ENCODE data around the gene ESR2. TPM values are rescaled to one million over a fixed set of nuclear protein-coding genes. Genes with fewer than 3 reads are reported as not detected.

The ESR2 gene
- total RNA-seq, 1 experiment from 2014 or later: 0.15 TPM

DNA sequence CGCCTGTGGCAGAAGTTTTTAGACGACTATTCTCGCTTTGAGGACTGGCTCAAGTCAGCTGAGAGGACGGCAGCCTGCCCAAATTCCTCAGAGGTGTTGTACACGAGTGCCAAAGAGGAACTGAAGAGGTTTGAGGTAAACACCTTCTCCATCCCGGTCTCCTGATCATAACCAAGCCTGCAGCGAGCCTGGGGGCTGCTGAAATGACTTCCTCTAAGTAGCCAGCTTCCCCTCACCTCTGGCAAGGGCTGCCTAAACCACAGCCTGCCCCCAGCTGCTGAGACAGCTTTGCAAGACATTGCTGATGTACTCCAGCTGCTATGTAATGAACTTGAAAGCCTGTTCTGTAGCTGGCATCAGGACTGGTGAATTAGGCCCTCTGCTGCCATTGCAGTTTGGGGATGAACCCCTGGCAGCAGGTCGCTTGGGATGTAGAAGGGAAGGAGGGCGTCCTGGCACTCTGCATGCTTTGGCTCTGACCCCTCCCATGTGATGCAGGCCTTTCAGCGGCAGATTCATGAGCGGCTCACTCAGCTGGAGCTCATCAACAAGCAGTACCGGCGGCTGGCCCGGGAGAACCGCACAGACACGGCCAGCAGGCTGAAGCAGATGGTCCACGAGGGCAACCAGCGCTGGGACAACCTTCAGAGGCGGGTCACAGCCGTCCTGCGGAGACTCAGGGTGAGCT lies 84.6 kb downstream of the ESR2 start:
- Histone ChIP-seq H4K91ac (ENCODE audit: insufficient read length, low read depth, low read length) (no peak overlapping the region), H3T11ph (ENCODE audit: low read length) (no peak overlapping the region), H3K9ac (ENCODE audit: extremely low read depth, insufficient read length, low read length) (no peak overlapping the region), H3K56ac (ENCODE audit: insufficient read length, low read depth, low read length) (no peak overlapping the region), H3K23me2 (ENCODE audit: insufficient read length, low read depth, low read length, poor library complexity, severe bottlenecking) (no peaks in the 10 kb centered on the region), H3K79me1 (ENCODE audit: insufficient read depth, low read depth, low read length, poor library complexity, severe bottlenecking) (no peaks in the 10 kb centered on the region), H3K23ac (ENCODE audit: insufficient read length, low read depth, low read length) (no peak overlapping the region), H2BK120ac (ENCODE audit: low read depth, low read length, poor library complexity, severe bottlenecking) (no peak overlapping the region), H3K4me1 (ENCODE audit: insufficient read depth, low read length) (no peaks in the 10 kb centered on the region), H3K4me2 (ENCODE audit: insufficient read depth, insufficient read length, low read length) (no peak overlapping the region), H2AFZ (ENCODE audit: low read length) (no peak overlapping the region), H2BK12ac (ENCODE audit: insufficient read length, low read depth, low read length) (no peak overlapping the region), H2BK5ac (ENCODE audit: insufficient read length, low read length) (no peak overlapping the region), H4K5ac (ENCODE audit: insufficient read length, low read depth, low read length) (no peak overlapping the region), H4K8ac (replicated peaks; ENCODE audit: insufficient read length, low read depth, low read length) (no peak overlapping the region), H3K9me3 (ENCODE audit: control insufficient read depth, low read depth, low read length) (no peaks in the 10 kb centered on the region), H2BK20ac (ENCODE audit: low read depth, low read length, poor library complexity, severe bottlenecking) (no peak overlapping the region), H4K20me1 (ENCODE audit: control insufficient read depth, insufficient read depth, insufficient read length) (no peaks in the 10 kb centered on the region), H2AK5ac (ENCODE audit: insufficient read length, low read length) (no peak overlapping the region), H3K27me3 (ENCODE audit: insufficient read depth, low read length) (no peaks in the 10 kb centered on the region), H3K14ac (ENCODE audit: insufficient read depth, low read length) (no peak overlapping the region), H3K27ac (ENCODE audit: insufficient read length, low read depth, low read length) (no peak overlapping the region), H3K4ac (ENCODE audit: low read depth, low read length) (no peak overlapping the region), H3K79me2 (ENCODE audit: insufficient read depth, low read length) (no peaks in the 10 kb centered on the region), H2BK15ac (ENCODE audit: low read depth, low read length) (no peak overlapping the region), H3K18ac (ENCODE audit: insufficient read length, low read depth, low read length) (no peak overlapping the region)
- H3K4me1 Mint-ChIP-seq: peaks cover 8% of the 10 kb centered on the region in 2 experiments
- H3K27ac Mint-ChIP-seq: peak overlapping the region; percentile 44 to 55 (median 47); a peak in 2 of 7 replicates
- no peaks in the 10 kb centered on the region for H3K9me3 Mint-ChIP-seq
- peaks cover 38 to 63% (median 55%) of the 10 kb centered on the region in 3 experiments; a peak in 6 of 7 replicates for H3K36me3 Mint-ChIP-seq (ENCODE audit: insufficient read depth in 1 of 3, low read depth in 3 of 3)
- no peak overlapping the region for H3K4me3 Mint-ChIP-seq
- H3K27me3 Mint-ChIP-seq (ENCODE audit: low read depth): no peaks in the 10 kb centered on the region
- no peak for DNase-seq
- no CpG with 5 or more reads among the region's 21 CpGs for WGBS (ENCODE audit: extremely low coverage, insufficient read length, low lambda C conversion rate)
- TF ChIP-seq, protein P1, sequence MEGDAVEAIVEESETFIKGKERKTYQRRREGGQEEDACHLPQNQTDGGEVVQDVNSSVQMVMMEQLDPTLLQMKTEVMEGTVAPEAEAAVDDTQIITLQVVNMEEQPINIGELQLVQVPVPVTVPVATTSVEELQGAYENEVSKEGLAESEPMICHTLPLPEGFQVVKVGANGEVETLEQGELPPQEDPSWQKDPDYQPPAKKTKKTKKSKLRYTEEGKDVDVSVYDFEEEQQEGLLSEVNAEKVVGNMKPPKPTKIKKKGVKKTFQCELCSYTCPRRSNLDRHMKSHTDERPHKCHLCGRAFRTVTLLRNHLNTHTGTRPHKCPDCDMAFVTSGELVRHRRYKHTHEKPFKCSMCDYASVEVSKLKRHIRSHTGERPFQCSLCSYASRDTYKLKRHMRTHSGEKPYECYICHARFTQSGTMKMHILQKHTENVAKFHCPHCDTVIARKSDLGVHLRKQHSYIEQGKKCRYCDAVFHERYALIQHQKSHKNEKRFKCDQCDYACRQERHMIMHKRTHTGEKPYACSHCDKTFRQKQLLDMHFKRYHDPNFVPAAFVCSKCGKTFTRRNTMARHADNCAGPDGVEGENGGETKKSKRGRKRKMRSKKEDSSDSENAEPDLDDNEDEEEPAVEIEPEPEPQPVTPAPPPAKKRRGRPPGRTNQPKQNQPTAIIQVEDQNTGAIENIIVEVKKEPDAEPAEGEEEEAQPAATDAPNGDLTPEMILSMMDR (conservative IDR thresholded peaks at IDR 0.05): no peak
